Neural cell (in vitro differentiated cells): ENCODE data around the gene TSPAN3.

Experiments
- EP300 ChIP-seq: fragments of 450-650 bp; conservative IDR thresholded peaks from 2 replicates; pipeline ENCODE4 v1.6.1; 2014; ENCODE audit warnings: antibody characterized with exemption, mild to moderate bottlenecking, moderate library complexity; ENCODE audit not compliant: poor library complexity, severe bottlenecking
- EZH2 ChIP-seq: fragments of 200-600, 300-800 bp; shearing (Covaris generic), sonication (generic); IDR thresholded peaks from 2 replicates; pipeline ENCODE4 v1.6.1; 2014; ENCODE audit warnings: antibody characterized with exemption, low read length, borderline replicate concordance, mild to moderate bottlenecking; ENCODE audit not compliant: insufficient read depth, poor library complexity, severe bottlenecking
- MXI1 ChIP-seq: fragments of 450-650 bp; conservative IDR thresholded peaks from 2 replicates; pipeline ENCODE4 v1.6.1; 2014; ENCODE audit warnings: antibody characterized with exemption, mild to moderate bottlenecking; ENCODE audit not compliant: poor library complexity, severe bottlenecking
- POLR2AphosphoS5 ChIP-seq: IDR thresholded peaks from 2 replicates; pipeline ENCODE4 v1.6.1; 2012
- SMC3 ChIP-seq: fragments of 450-650 bp; conservative IDR thresholded peaks from 2 replicates; pipeline ENCODE4 v1.6.1; 2014; ENCODE audit warnings: antibody characterized with exemption, mild to moderate bottlenecking, moderate library complexity; ENCODE audit not compliant: poor library complexity
- TF ChIP-seq, protein P1 (sequence below): fragments of 450-650 bp; IDR thresholded peaks from 2 replicates; pipeline ENCODE4 v1.5.1; 2014; ENCODE audit warnings: antibody characterized with exemption, mild to moderate bottlenecking, moderate library complexity; ENCODE audit not compliant: poor library complexity, severe bottlenecking

DNA sequence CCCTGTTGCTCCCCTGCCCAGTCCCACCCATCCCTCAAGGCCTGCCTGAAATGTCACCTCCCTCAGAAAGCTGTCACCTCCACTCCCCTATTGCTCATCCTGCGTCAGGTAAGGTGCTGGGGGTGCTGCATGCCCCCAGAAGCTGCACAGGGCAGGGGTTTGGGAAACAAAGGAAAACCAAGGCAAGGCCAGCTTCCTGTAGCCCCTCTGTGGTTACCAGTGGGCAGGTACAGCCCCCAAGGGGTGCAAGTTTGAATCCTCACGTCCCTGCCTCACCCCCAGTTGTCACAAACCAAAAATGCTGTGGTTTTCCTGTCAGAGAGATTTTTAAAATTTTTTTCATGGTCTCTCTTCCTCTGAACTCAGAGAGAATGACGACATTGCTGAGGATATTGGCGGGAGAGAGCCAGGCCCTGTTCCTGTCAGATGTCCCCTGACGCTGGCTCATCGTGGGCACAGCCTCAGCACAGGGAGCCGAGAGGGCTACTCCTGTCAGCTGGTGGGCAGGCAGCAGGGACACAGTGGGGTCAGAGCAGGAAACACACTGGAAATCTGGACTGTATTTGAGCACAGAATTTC lies 49.0 kb downstream of the TSPAN3 start:
- TF ChIP-seq EP300 = no peak
- TF ChIP-seq SMC3 = no peak
- TF ChIP-seq, protein P1, sequence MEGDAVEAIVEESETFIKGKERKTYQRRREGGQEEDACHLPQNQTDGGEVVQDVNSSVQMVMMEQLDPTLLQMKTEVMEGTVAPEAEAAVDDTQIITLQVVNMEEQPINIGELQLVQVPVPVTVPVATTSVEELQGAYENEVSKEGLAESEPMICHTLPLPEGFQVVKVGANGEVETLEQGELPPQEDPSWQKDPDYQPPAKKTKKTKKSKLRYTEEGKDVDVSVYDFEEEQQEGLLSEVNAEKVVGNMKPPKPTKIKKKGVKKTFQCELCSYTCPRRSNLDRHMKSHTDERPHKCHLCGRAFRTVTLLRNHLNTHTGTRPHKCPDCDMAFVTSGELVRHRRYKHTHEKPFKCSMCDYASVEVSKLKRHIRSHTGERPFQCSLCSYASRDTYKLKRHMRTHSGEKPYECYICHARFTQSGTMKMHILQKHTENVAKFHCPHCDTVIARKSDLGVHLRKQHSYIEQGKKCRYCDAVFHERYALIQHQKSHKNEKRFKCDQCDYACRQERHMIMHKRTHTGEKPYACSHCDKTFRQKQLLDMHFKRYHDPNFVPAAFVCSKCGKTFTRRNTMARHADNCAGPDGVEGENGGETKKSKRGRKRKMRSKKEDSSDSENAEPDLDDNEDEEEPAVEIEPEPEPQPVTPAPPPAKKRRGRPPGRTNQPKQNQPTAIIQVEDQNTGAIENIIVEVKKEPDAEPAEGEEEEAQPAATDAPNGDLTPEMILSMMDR = no peak
- TF ChIP-seq POLR2AphosphoS5 = no peak
- no peak for TF ChIP-seq MXI1
- TF ChIP-seq EZH2 = no peak
